Measurements from ENCODE around the gene PEX16. TPM values are rescaled to one million over a fixed set of nuclear protein-coding genes. Genes with fewer than 3 reads are reported as not detected.

PEX16 gene
- total RNA-seq, 1 experiment from 2014 or later = 33.2 TPM

DNA sequence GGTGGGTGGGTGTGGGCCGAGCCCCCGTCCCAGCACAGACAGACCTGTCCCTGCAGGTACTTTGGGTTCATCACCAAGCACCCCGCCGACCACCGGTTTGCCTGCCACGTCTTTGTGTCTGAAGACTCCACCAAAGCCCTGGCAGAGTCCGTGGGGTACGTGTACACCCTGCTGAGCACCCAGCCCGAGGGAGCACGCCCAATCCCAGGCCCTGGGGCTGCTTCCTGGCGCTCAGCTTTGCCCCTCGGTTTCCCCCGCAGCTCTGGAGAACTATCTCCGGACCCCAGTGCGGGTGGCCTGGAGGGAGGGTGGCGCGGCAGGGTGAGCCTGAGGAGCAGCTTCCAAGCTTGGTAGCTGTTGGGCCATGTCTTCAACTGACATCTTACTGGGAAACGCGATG lies 12.6 kb downstream of the PEX16 start (continued):
- TF ChIP-seq, protein P1, sequence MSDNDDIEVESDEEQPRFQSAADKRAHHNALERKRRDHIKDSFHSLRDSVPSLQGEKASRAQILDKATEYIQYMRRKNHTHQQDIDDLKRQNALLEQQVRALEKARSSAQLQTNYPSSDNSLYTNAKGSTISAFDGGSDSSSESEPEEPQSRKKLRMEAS (IDR thresholded peaks at IDR 0.05) = no peak
- TF ChIP-seq EZH2 (IDR thresholded peaks at IDR 0.05) = no peak

DNA sequence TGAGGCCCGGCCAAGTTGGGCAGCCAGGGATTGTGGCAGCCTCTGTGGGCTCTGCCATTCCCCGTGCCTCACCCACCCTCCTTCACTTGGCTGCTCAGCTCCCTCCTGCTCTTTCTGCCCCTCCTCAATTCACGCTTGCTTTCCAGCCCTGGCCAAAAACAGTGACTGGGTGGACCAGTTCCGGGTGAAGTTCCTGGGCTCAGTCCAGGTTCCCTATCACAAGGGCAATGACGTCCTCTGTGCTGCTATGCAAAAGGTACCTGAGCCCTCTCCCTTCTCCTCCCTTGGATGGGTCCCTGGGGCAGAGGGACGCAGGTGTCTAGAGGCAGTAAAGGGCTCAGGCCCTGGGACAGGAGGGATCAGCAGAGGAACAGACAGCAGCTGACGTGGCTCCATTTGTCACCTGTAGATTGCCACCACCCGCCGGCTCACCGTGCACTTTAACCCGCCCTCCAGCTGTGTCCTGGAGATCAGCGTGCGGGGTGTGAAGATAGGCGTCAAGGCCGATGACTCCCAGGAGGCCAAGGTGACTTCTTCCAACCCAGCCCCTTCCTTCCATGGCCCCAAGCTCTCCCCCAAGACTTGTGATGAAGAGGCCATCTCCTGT lies 13.3 kb downstream of the PEX16 start:
- ATAC-seq = no peak
- H3K36me3 ChIP-seq (ENCODE audit: control insufficient read depth in 1 of 2, insufficient read depth in 2 of 2, low read length in 2 of 2) = no peaks in the 10 kb centered on the region
- intact Hi-C loops (cut with micrococcal nuclease) = no loop called here
- H3K4me2 ChIP-seq (ENCODE audit: low read length) = no peak overlapping the region
- H3K9me3 ChIP-seq (ENCODE audit: control insufficient read depth in 1 of 2, insufficient read depth in 1 of 2, low read depth in 1 of 2, low read length in 2 of 2) = no peaks in the 10 kb centered on the region
- no peaks in the 10 kb centered on the region for H4K20me1 ChIP-seq (ENCODE audit: insufficient read depth)
- no peaks in the 10 kb centered on the region for H3K9me2 ChIP-seq (ENCODE audit: insufficient read depth)
- DNase-seq (ENCODE audit: low read depth, low spot score) = no peak
- H2AFZ ChIP-seq (ENCODE audit: low read depth, low read length, poor library complexity, severe bottlenecking) = no peak overlapping the region
- CTCF ChIA-PET = no interaction called here
- RAD21 ChIA-PET (ENCODE audit: low non-redundant PET in 1 of 2, low total read pairs in 2 of 2, uncharacterized antibody in 2 of 2, unreplicated experiment in 2 of 2) = no interaction called here
- peaks cover under 1 to 10% of the 10 kb centered on the region in 2 experiments; a peak in 3 of 4 replicates for H3K4me1 ChIP-seq (ENCODE audit: control insufficient read depth in 1 of 2, insufficient read depth in 2 of 2, low read length in 2 of 2)
- no peak overlapping the region for H3K4me3 ChIP-seq (replicated peaks in 1 of 2; ENCODE audit: low read depth in 1 of 2, low read length in 2 of 2)
- H3K79me2 ChIP-seq (ENCODE audit: insufficient read depth, low read length) = no peaks in the 10 kb centered on the region
- POLR2A ChIA-PET = no interaction called here
- no peak overlapping the region for H3K9ac ChIP-seq (ENCODE audit: low read length)
- no TSS peak for BruUV-seq (replicated peaks)
- no peak for TF ChIP-seq FOSL1 (IDR thresholded peaks at IDR 0.05; ENCODE audit: low read depth)
- TF ChIP-seq JUND (IDR thresholded peaks at IDR 0.05) = no peak
- TF ChIP-seq SIN3A (IDR thresholded peaks at IDR 0.05; ENCODE audit: low read depth) = no peak
- TF ChIP-seq POLR2AphosphoS5 (IDR thresholded peaks at IDR 0.05; ENCODE audit: low read depth, low read length) = no peak
- TF ChIP-seq EZH2 (IDR thresholded peaks at IDR 0.05) = no peak
- TF ChIP-seq, protein P1 (IDR thresholded peaks at IDR 0.05) = no peak
- no peak for TF ChIP-seq RAD21 (IDR thresholded peaks at IDR 0.05; ENCODE audit: low read depth)
- no peak for TF ChIP-seq YY1 (IDR thresholded peaks at IDR 0.05; ENCODE audit: extremely low read depth, insufficient replicate concordance, low read depth, low read length)
- TF ChIP-seq SRF (IDR thresholded peaks at IDR 0.05; ENCODE audit: low read depth) = no peak
- no peak for TF ChIP-seq EZH2phosphoT487 (IDR thresholded peaks at IDR 0.05; ENCODE audit: borderline replicate concordance)
- TF ChIP-seq POLR2A (IDR thresholded peaks at IDR 0.05; ENCODE audit: borderline replicate concordance, extremely low read depth, insufficient read depth, insufficient read length) = no peak
- TF ChIP-seq, protein P2, sequence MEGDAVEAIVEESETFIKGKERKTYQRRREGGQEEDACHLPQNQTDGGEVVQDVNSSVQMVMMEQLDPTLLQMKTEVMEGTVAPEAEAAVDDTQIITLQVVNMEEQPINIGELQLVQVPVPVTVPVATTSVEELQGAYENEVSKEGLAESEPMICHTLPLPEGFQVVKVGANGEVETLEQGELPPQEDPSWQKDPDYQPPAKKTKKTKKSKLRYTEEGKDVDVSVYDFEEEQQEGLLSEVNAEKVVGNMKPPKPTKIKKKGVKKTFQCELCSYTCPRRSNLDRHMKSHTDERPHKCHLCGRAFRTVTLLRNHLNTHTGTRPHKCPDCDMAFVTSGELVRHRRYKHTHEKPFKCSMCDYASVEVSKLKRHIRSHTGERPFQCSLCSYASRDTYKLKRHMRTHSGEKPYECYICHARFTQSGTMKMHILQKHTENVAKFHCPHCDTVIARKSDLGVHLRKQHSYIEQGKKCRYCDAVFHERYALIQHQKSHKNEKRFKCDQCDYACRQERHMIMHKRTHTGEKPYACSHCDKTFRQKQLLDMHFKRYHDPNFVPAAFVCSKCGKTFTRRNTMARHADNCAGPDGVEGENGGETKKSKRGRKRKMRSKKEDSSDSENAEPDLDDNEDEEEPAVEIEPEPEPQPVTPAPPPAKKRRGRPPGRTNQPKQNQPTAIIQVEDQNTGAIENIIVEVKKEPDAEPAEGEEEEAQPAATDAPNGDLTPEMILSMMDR (IDR thresholded peaks at IDR 0.05 in 2 of 3, conservative IDR thresholded peaks at IDR 0.05 in 1 of 3; ENCODE audit: borderline replicate concordance in 1 of 3, insufficient read depth in 1 of 3, low read depth in 2 of 3, low read length in 2 of 3) = no peak
- no peak for TF ChIP-seq CEBPB (IDR thresholded peaks at IDR 0.05; ENCODE audit: low read depth)
- no peak for TF ChIP-seq EGR1 (IDR thresholded peaks at IDR 0.05; ENCODE audit: low read depth)
- no peak for TF ChIP-seq TCF7L2 (IDR thresholded peaks at IDR 0.05; ENCODE audit: borderline replicate concordance, extremely low read depth, insufficient read depth, insufficient read length)
- H3K27ac ChIP-seq (ENCODE audit: low read depth, low read length) = no peak overlapping the region
- no peaks in the 10 kb centered on the region for H3K27me3 ChIP-seq (ENCODE audit: insufficient read depth, low read length)
